ENCODE results near the gene GPR78.

GPR78 gene

GRCh38 chr4:8606476-8606875 lies 26.3 kb downstream of the GPR78 start:
- TF ChIP-seq RARB (CRISPR knock-in tag; IDR thresholded peaks at IDR 0.05) = no peak
- no peak for TF ChIP-seq PPARA (CRISPR knock-in tag; IDR thresholded peaks at IDR 0.05; ENCODE audit: borderline replicate concordance)
- TF ChIP-seq, protein P1, sequence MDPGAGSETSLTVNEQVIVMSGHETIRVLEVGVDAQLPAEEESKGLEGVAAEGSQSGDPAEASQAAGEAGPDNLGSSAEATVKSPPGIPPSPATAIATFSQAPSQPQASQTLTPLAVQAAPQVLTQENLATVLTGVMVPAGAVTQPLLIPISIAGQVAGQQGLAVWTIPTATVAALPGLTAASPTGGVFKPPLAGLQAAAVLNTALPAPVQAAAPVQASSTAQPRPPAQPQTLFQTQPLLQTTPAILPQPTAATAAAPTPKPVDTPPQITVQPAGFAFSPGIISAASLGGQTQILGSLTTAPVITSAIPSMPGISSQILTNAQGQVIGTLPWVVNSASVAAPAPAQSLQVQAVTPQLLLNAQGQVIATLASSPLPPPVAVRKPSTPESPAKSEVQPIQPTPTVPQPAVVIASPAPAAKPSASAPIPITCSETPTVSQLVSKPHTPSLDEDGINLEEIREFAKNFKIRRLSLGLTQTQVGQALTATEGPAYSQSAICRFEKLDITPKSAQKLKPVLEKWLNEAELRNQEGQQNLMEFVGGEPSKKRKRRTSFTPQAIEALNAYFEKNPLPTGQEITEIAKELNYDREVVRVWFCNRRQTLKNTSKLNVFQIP (CRISPR knock-in tag; IDR thresholded peaks at IDR 0.05; ENCODE audit: borderline replicate concordance, low read depth) = no peak
- no peak for TF ChIP-seq CSRNP3 (CRISPR knock-in tag; IDR thresholded peaks at IDR 0.05)
- no peak for TF ChIP-seq ISL1 (CRISPR knock-in tag; IDR thresholded peaks at IDR 0.05)
- TF ChIP-seq TCF4 (CRISPR knock-in tag; IDR thresholded peaks at IDR 0.05; ENCODE audit: borderline replicate concordance) = no peak
- no peak for TF ChIP-seq ARNTL (CRISPR knock-in tag; IDR thresholded peaks at IDR 0.05; ENCODE audit: borderline replicate concordance, low read depth)
- no peak for TF ChIP-seq ZFP30 (CRISPR knock-in tag; IDR thresholded peaks at IDR 0.05)
- no peak for TF ChIP-seq ZC3H10 (CRISPR knock-in tag; IDR thresholded peaks at IDR 0.05)
- TF ChIP-seq OSR1 (CRISPR knock-in tag; IDR thresholded peaks at IDR 0.05) = no peak
- no peak for ATAC-seq

GRCh38 chr4:8606966-8607365 lies 26.8 kb downstream of the GPR78 start:
- TF ChIP-seq, protein P2, sequence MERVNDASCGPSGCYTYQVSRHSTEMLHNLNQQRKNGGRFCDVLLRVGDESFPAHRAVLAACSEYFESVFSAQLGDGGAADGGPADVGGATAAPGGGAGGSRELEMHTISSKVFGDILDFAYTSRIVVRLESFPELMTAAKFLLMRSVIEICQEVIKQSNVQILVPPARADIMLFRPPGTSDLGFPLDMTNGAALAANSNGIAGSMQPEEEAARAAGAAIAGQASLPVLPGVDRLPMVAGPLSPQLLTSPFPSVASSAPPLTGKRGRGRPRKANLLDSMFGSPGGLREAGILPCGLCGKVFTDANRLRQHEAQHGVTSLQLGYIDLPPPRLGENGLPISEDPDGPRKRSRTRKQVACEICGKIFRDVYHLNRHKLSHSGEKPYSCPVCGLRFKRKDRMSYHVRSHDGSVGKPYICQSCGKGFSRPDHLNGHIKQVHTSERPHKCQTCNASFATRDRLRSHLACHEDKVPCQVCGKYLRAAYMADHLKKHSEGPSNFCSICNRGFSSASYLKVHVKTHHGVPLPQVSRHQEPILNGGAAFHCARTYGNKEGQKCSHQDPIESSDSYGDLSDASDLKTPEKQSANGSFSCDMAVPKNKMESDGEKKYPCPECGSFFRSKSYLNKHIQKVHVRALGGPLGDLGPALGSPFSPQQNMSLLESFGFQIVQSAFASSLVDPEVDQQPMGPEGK (CRISPR knock-in tag; IDR thresholded peaks at IDR 0.05; ENCODE audit: borderline replicate concordance) = no peak
- TF ChIP-seq ZC3H10 (CRISPR knock-in tag; IDR thresholded peaks at IDR 0.05) = no peak
- no peak for TF ChIP-seq BACH2 (CRISPR knock-in tag; IDR thresholded peaks at IDR 0.05; ENCODE audit: borderline replicate concordance)
- TF ChIP-seq CSRNP3 (CRISPR knock-in tag; IDR thresholded peaks at IDR 0.05) = no peak
- no peak for TF ChIP-seq GLIS3 (CRISPR knock-in tag; IDR thresholded peaks at IDR 0.05)
- TF ChIP-seq ZFP3 (CRISPR knock-in tag; IDR thresholded peaks at IDR 0.05) = no peak
- no peak for TF ChIP-seq PPARA (CRISPR knock-in tag; IDR thresholded peaks at IDR 0.05; ENCODE audit: borderline replicate concordance)
- TF ChIP-seq CSDC2 (CRISPR knock-in tag; IDR thresholded peaks at IDR 0.05) = no peak
- no peak for TF ChIP-seq RARB (CRISPR knock-in tag; IDR thresholded peaks at IDR 0.05)
- TF ChIP-seq ARNTL (CRISPR knock-in tag; IDR thresholded peaks at IDR 0.05; ENCODE audit: borderline replicate concordance, low read depth) = no peak
- TF ChIP-seq, protein P3, sequence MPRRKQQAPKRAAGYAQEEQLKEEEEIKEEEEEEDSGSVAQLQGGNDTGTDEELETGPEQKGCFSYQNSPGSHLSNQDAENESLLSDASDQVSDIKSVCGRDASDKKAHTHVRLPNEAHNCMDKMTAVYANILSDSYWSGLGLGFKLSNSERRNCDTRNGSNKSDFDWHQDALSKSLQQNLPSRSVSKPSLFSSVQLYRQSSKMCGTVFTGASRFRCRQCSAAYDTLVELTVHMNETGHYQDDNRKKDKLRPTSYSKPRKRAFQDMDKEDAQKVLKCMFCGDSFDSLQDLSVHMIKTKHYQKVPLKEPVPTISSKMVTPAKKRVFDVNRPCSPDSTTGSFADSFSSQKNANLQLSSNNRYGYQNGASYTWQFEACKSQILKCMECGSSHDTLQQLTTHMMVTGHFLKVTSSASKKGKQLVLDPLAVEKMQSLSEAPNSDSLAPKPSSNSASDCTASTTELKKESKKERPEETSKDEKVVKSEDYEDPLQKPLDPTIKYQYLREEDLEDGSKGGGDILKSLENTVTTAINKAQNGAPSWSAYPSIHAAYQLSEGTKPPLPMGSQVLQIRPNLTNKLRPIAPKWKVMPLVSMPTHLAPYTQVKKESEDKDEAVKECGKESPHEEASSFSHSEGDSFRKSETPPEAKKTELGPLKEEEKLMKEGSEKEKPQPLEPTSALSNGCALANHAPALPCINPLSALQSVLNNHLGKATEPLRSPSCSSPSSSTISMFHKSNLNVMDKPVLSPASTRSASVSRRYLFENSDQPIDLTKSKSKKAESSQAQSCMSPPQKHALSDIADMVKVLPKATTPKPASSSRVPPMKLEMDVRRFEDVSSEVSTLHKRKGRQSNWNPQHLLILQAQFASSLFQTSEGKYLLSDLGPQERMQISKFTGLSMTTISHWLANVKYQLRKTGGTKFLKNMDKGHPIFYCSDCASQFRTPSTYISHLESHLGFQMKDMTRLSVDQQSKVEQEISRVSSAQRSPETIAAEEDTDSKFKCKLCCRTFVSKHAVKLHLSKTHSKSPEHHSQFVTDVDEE (CRISPR knock-in tag; IDR thresholded peaks at IDR 0.05) = no peak
- TF ChIP-seq OSR1 (CRISPR knock-in tag; IDR thresholded peaks at IDR 0.05) = no peak
- TF ChIP-seq ZNF70 (CRISPR knock-in tag; IDR thresholded peaks at IDR 0.05) = no peak
- no peak for TF ChIP-seq ESRRG (CRISPR knock-in tag; IDR thresholded peaks at IDR 0.05)
- no peak for TF ChIP-seq ZFP30 (CRISPR knock-in tag; IDR thresholded peaks at IDR 0.05)
- TF ChIP-seq SNAI2 (CRISPR knock-in tag; IDR thresholded peaks at IDR 0.05) = no peak
- no peak for TF ChIP-seq TCF4 (CRISPR knock-in tag; IDR thresholded peaks at IDR 0.05; ENCODE audit: borderline replicate concordance)
- no peak for TF ChIP-seq ZNF565 (CRISPR knock-in tag; conservative IDR thresholded peaks at IDR 0.05; ENCODE audit: low read depth)
- ATAC-seq = no peak; the same call in 2 of the 3 replicates
